K562 (cell line): ENCODE data around the gene PIK3C2G. TPM values are rescaled to one million over a fixed set of nuclear protein-coding genes. Genes with fewer than 3 reads are reported as not detected.

Source experiments
- ATAC-seq: fragments of 200-7000 bp; cut with Tn5 transposase; 3 replicates; pipeline ENCODE4 v1.9.1; 2020; ENCODE audit warnings: moderate library complexity
- BruUV-seq: library from RNA; stranded (reverse); fragments of 400-500 nt; replicated peaks from 2 replicates; lab custom pipeline; 2021; lab: Mats Ljungman, UMichigan
- CTCF ChIA-PET: fragments of 300-600 bp; formaldehyde crosslinking; extraction: SDS; loops from one replicate; lab custom pipeline; 2021; ENCODE audit warnings: low intra/inter-chr PET ratio; lab: Yijun Ruan, JAX
- POLR2A ChIA-PET: fragments of 300-600, 350-650 bp; sonication (Branson Sonifier 250); formaldehyde crosslinking; extraction: SDS; loops from one replicate; lab custom pipeline; 2021; ENCODE audit warnings: antibody characterized with exemption, inconsistent platforms; lab: Yijun Ruan, JAX
- DNase-seq, 4 experiments: peaks; one replicate each; pipeline versions ENCODE4 v3.0.0 to v3.0.0-alpha.2; 2011 to 2018; ENCODE audit warnings: low spot score in 3 of 4, mixed read lengths in 3 of 4; ENCODE audit errors: extremely low read depth in 1 of 4
- FAIRE-seq: peaks from 2 replicates; lab custom pipeline; 2011; peaks lifted over from hg19 to GRCh38; lab: Jason Lieb, UNC
- H2AFZ ChIP-seq: 2 replicates; pipeline ENCODE4 v1.6.0; 2011; ENCODE audit warnings: low read depth, low read length, control low read depth, inconsistent platforms
- H3K27ac ChIP-seq: fragments of 200-600 bp; 3 replicates; pipeline ENCODE4 v1.8.0; 2011; ENCODE audit warnings: low read depth, mild to moderate bottlenecking, control low read depth, inconsistent platforms, low read length, moderate library complexity, mixed read lengths; ENCODE audit errors: extremely low read depth
- H3K27me3 ChIP-seq, 2 experiments: fragments of 300-600 bp in 1 of 2; 2 replicates in 1 of 2; 3 replicates in 1 of 2; pipeline versions ENCODE4 v1.6.0 to v1.8.0; 2011; ENCODE audit warnings: inconsistent platforms in 2 of 2, low read length in 2 of 2, mild to moderate bottlenecking in 1 of 2, mixed read lengths in 1 of 2, moderate library complexity in 1 of 2; ENCODE audit not compliant: control insufficient read depth in 2 of 2, insufficient read depth in 2 of 2
- H3K36me3 ChIP-seq: fragments of 300-600 bp; 3 replicates; pipeline ENCODE4 v1.8.0; 2011; ENCODE audit warnings: mild to moderate bottlenecking, low read length, inconsistent platforms; ENCODE audit not compliant: control insufficient read depth, insufficient read depth
- H3K4me1 ChIP-seq, 2 experiments: fragments of 200-600 bp in 1 of 2; replicated peaks in 1 of 2; 2 replicates in 1 of 2; 3 replicates in 1 of 2; pipeline versions ENCODE4 v1.5.1 to v1.8.0; 2011; ENCODE audit warnings: inconsistent platforms in 2 of 2, low read length in 2 of 2, mild to moderate bottlenecking in 1 of 2, mixed read lengths in 1 of 2, moderate library complexity in 1 of 2; ENCODE audit not compliant: control insufficient read depth in 2 of 2, insufficient read depth in 2 of 2
- H3K4me2 ChIP-seq: 2 replicates; pipeline ENCODE4 v1.6.1; 2011; ENCODE audit warnings: low read length, control low read depth, inconsistent platforms, mixed read lengths; ENCODE audit not compliant: insufficient read depth
- H3K4me3 ChIP-seq: fragments of 200-600 bp; sonication (generic), shearing (Covaris generic); 2 replicates; pipeline ENCODE4 v1.5.1; 2016; ENCODE audit warnings: control low read depth, inconsistent platforms
- H3K79me2 ChIP-seq: fragments of 200-600 bp; 3 replicates; pipeline ENCODE4 v1.8.0; 2011; ENCODE audit warnings: low read length, inconsistent platforms; ENCODE audit not compliant: control insufficient read depth, insufficient read depth
- H3K9ac ChIP-seq, 2 experiments: 2 replicates each; pipeline versions ENCODE4 v1.6.0 to v1.6.1; 2011; ENCODE audit warnings: low read depth in 2 of 2, low read length in 2 of 2, control low read depth in 1 of 2, inconsistent platforms in 1 of 2, mild to moderate bottlenecking in 1 of 2, mixed read lengths in 1 of 2; ENCODE audit not compliant: insufficient read depth in 1 of 2
- H3K9me1 ChIP-seq: one replicate; pipeline ENCODE4 v1.6.0; 2011; ENCODE audit warnings: inconsistent platforms, mild to moderate bottlenecking, low read length, moderate library complexity; ENCODE audit not compliant: control insufficient read depth, insufficient read depth
- H3K9me3 ChIP-seq: replicated peaks from 2 replicates; pipeline ENCODE4 v1.5.1; 2011; ENCODE audit warnings: low read depth, low read length, inconsistent platforms; ENCODE audit not compliant: control insufficient read depth, insufficient read depth
- H4K20me1 ChIP-seq: replicated peaks from 2 replicates; pipeline ENCODE4 v1.6.1; 2011; ENCODE audit warnings: low read length, inconsistent platforms, mixed read lengths; ENCODE audit not compliant: control insufficient read depth, insufficient read depth
- BRD4 ChIP-seq: fragments of 200-600 bp; sonication (generic); IDR thresholded peaks from 2 replicates; pipeline ENCODE4 v1.6.1; 2017; ENCODE audit warnings: inconsistent platforms
- CXXC5 ChIP-seq: fragments of 250-450 bp; sonication (Bioruptor Pico); IDR thresholded peaks from 2 replicates; pipeline ENCODE4 v1.8.0; 2022; ENCODE audit warnings: inconsistent platforms, mild to moderate bottlenecking, moderate library complexity
- HMGN3 ChIP-seq: IDR thresholded peaks from 2 replicates; pipeline ENCODE4 v1.6.1; 2011; ENCODE audit warnings: borderline replicate concordance, low read depth, mild to moderate bottlenecking, mixed read lengths, low read length; ENCODE audit not compliant: insufficient read length; ENCODE audit errors: extremely low read depth
- MBD2 ChIP-seq: sonication (generic); IDR thresholded peaks from 2 replicates; pipeline ENCODE4 v1.6.1; 2016; ENCODE audit warnings: low read depth, borderline replicate concordance
- SIN3B ChIP-seq: fragments of 450-650 bp; IDR thresholded peaks from 2 replicates; pipeline ENCODE4 v1.6.1; 2017; ENCODE audit warnings: low read depth, mild to moderate bottlenecking, moderate library complexity
- SMAD1 ChIP-seq: fragments of 150-350 bp; IDR thresholded peaks from 2 replicates; pipeline ENCODE4 v1.6.1; 2014; ENCODE audit warnings: low read length, low read depth; ENCODE audit not compliant: partially characterized antibody
- WGBS: fragments of 100-300 bp; shearing (Covaris generic); methylation state at CpG from one replicate; pipeline ENCODE4 v1.1.6; 2016; ENCODE audit warnings: low coverage, mixed read lengths; ENCODE audit not compliant: insufficient coverage; ENCODE audit errors: missing lambda C conversion rate; 5-methylcytosine and 5-hydroxymethylcytosine counted together
- in situ Hi-C: fragments of 300-500 bp; cut with MboI; formaldehyde crosslinking; loops from 4 replicates; pipeline ENCODE4 v1.15.0; 2018; ENCODE audit warnings: inconsistent platforms, mixed read lengths
- intact Hi-C: fragments of 100-400 bp; cut with micrococcal nuclease; formaldehyde crosslinking; loops from 2 replicates; pipeline ENCODE4 v1.14.2; 2022
- polyA plus RNA-seq, 8 experiments: library from polyadenylated mRNA; depleted of rRNA in 4 of 8; stranded (reverse) in 5 of 8; unstranded in 3 of 8; fragments of >200 nt; fragmentation: Nextera tagmentation in 2 of 8; fragmentation: Illumina TruSeq in 1 of 8; extraction: Ambion mirVana in 2 of 8; extraction: Trizol in 1 of 8; gene quantifications; 2 replicates each; pipeline versions ENCODE4 v1.2.1 to v1.2.3, GENCODE V29; 2011 to 2014; ENCODE audit warnings: inconsistent platforms in 1 of 8, missing spikeins in 1 of 8
- total RNA-seq, 7 experiments: library from RNA; depleted of rRNA in 6 of 7; stranded (reverse); fragments of >200 nt in 6 of 7; fragmentation: Illumina TruSeq in 2 of 7; extraction: Trizol in 2 of 7; gene quantifications; 2 replicates each; pipeline versions ENCODE4 v1.2.1 to v1.2.3, GENCODE V29; 2011 to 2021; ENCODE audit warnings: low replicate concordance in 1 of 7
- TF ChIP-seq, protein P1 (sequence below): fragments of 250-450 bp; sonication (Bioruptor Pico); IDR thresholded peaks from 2 replicates; pipeline ENCODE4 v1.9.0; 2021; ENCODE audit warnings: mild to moderate bottlenecking
- TF ChIP-seq, protein P2 (sequence below): fragments of 450-650 bp; IDR thresholded peaks from 2 replicates; pipeline ENCODE4 v1.6.1; 2016; ENCODE audit warnings: antibody characterized with exemption

The PIK3C2G gene
- total and polyA plus RNA-seq, 9 of the 15 experiments (the other 6 are each of a cell fraction or from before 2014, with no cell fraction given): not detected

DNA sequence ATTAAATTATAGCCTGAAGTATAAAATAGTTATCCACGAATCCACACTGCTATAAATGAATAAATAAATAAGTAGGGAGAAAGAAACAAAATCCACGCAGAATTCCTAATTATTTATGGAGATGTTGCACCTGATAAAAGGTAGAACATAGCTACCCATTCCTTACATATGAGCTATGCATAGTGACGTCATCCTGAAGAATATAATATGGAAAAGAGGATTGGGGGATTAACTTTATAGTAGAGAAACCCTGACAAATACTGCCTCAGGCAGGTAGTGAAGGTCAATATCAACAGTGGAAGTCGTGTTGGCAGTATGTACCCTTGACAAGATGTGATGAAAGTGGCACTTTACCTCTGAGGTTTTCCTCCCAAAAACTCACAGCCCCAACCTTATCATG, 394.0 kb downstream of the PIK3C2G start:
- no peaks in the 10 kb centered on the region for H3K9me3 ChIP-seq
- H2AFZ ChIP-seq: no peak overlapping the region
- FAIRE-seq (no peak), DNase-seq (no peak), ATAC-seq (no peak)
- H3K4me1 ChIP-seq: no peaks in the 10 kb centered on the region
- TF ChIP-seq, protein P1, sequence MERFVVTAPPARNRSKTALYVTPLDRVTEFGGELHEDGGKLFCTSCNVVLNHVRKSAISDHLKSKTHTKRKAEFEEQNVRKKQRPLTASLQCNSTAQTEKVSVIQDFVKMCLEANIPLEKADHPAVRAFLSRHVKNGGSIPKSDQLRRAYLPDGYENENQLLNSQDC (CRISPR knock-in tag): no peak
- TF ChIP-seq, protein P2, sequence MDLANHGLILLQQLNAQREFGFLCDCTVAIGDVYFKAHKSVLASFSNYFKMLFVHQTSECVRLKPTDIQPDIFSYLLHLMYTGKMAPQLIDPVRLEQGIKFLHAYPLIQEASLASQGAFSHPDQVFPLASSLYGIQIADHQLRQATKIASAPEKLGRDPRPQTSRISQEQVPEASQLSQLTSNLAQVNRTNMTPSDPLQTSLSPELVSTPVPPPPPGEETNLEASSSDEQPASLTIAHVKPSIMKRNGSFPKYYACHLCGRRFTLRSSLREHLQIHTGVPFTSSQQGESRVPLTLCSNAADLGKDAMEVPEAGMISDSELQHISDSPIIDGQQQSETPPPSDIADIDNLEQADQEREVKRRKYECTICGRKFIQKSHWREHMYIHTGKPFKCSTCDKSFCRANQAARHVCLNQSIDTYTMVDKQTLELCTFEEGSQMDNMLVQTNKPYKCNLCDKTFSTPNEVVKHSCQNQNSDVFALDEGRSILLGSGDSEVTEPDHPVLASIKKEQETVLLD: no peak
- TF ChIP-seq SMAD1 (no peak), BRD4 (no peak), CXXC5 (CRISPR knock-in tag) (no peak), MBD2 (no peak), SIN3B (no peak), HMGN3 (no peak)
- H3K4me3 ChIP-seq: no peak overlapping the region
- in situ Hi-C loops (no loop called here), intact Hi-C loops (no loop called here)
- ChIA-PET POLR2A (interaction anchor here (0.7 kb wide), 1 partner anchor 15 kb away, joined by 3 read pairs; no protein-coding TSS in a partner anchor), CTCF (no interaction called here)
- no peaks in the 10 kb centered on the region for H3K27me3 ChIP-seq
- no peak overlapping the region for H3K4me2 ChIP-seq
- no peaks in the 10 kb centered on the region for H3K36me3 ChIP-seq
- no peaks in the 10 kb centered on the region for H3K79me2 ChIP-seq
- H3K9me1 ChIP-seq: no peaks in the 10 kb centered on the region
- H3K9ac ChIP-seq: no peak overlapping the region
- H4K20me1 ChIP-seq: no peaks in the 10 kb centered on the region
- no peak overlapping the region for H3K27ac ChIP-seq
- WGBS: 9% methylated on average over 4 of the region's 4 CpGs
- no TSS peak for BruUV-seq
